Activated naive CD4-positive, alpha-beta T cell treated with anti-CD3 and anti-CD28 coated beads, Interleukin-2, amount 50 U/mL, for 72 hours (primary cell): ENCODE results near the gene C1orf159. TPM values are rescaled to one million over a fixed set of nuclear protein-coding genes. Genes with fewer than 3 reads are reported as not detected.

Source experiments
- ATAC-seq, 2 donors: fragments of 150-1000 bp; cut with Tn5 transposase; 2 replicates each; pipeline ENCODE4 v1.10.0; 2021; ENCODE audit warnings: mild to moderate bottlenecking in 2 of 2, moderate library complexity in 2 of 2
- DNase-seq, 2 donors: peaks; one replicate each; pipeline ENCODE4 v3.0.0; 2021 to 2022; ENCODE audit warnings: low spot score in 2 of 2
- H3K27ac Mint-ChIP-seq, 2 donors: one replicate each; pipeline ENCODE4 v1.8.0; 2022; ENCODE audit warnings: mild to moderate bottlenecking in 2 of 2, mixed read lengths in 2 of 2
- H3K36me3 Mint-ChIP-seq, 2 donors: one replicate each; pipeline ENCODE4 v1.8.0; 2022; ENCODE audit warnings: mixed read lengths in 2 of 2
- H3K9me3 Mint-ChIP-seq, 2 donors: one replicate each; pipeline ENCODE4 v1.8.0; 2022; ENCODE audit warnings: mixed read lengths in 2 of 2
- total RNA-seq, 2 donors: library from RNA; stranded (reverse); gene quantifications; one replicate each; pipeline ENCODE4 v1.2.3, GENCODE V29; 2022

C1orf159 gene
- total RNA-seq, 2 donors from 2014 or later, result 20.7 to 21.2 TPM

DNA sequence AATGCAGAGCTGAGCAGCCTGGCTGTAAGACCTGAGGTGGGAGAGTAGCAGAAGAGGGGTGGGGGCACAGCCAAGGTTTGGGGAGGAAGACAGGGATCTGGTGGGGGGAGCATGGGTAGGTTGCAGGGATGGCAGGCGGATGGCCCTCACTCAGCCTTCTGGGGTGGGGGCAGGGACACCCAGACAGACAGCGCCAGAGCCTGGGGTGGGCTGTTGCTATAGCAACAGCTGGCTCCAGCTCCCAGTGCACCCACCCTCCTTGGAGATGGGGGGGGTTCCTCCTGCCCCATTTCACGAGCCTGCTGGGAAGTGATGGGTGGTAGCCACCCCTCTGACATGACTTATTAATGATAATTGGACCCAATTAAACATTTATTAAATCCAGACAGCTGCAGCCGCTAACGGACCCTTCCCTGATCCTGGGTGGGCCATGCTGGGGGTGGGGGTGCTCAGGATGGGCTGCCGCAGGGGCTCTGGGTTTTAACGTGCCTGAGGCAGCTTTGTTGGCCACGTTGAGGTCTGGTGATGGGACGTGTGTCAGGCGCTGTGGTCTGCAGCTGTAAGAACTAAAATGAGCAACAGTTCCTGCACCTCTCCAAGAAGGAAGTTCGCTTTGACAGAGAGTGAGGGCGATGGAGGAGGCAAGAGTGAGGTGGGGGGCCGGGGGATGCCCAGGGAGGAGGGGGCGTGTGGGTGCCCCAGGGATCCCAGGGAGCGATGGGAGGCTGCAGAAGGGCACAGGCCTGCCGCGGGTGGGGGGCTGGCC, 76.6 kb downstream of the C1orf159 start:
- H3K27ac Mint-ChIP-seq, result peak overlapping the region in 1 of 2 donors; percentile 66
- H3K9me3 Mint-ChIP-seq, result no peaks in the 10 kb centered on the region
- no peak for DNase-seq
- H3K36me3 Mint-ChIP-seq, result no peaks in the 10 kb centered on the region
- ATAC-seq, result peak; percentile 19 to 70

DNA sequence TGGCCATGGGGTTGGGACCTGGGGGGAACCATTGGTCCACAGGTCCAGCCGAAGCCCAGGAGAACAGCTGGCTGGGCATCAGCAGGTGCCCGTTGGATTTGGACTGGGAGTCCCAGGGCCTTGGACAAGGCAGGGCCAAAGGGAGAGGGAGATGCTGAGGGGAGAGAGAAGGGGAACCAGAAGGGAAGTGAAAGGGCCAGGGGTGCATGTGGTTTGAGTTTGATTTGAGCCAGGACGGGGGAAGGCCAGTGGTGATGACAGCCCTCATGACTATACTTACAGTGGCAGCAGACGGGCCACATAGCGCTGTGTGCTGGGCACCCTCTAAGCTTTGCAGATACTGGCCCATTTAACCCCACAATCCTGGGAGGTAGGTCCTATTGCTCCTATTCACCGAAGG, 77.2 kb downstream of the C1orf159 start:
- Mint-ChIP-seq H3K36me3 (no peaks in the 10 kb centered on the region), H3K27ac (peak overlapping the region in 1 of 2 donors; percentile 66), H3K9me3 (no peaks in the 10 kb centered on the region)
- ATAC-seq (peak in 1 of 2 donors; percentile 59), DNase-seq (no peak)

DNA sequence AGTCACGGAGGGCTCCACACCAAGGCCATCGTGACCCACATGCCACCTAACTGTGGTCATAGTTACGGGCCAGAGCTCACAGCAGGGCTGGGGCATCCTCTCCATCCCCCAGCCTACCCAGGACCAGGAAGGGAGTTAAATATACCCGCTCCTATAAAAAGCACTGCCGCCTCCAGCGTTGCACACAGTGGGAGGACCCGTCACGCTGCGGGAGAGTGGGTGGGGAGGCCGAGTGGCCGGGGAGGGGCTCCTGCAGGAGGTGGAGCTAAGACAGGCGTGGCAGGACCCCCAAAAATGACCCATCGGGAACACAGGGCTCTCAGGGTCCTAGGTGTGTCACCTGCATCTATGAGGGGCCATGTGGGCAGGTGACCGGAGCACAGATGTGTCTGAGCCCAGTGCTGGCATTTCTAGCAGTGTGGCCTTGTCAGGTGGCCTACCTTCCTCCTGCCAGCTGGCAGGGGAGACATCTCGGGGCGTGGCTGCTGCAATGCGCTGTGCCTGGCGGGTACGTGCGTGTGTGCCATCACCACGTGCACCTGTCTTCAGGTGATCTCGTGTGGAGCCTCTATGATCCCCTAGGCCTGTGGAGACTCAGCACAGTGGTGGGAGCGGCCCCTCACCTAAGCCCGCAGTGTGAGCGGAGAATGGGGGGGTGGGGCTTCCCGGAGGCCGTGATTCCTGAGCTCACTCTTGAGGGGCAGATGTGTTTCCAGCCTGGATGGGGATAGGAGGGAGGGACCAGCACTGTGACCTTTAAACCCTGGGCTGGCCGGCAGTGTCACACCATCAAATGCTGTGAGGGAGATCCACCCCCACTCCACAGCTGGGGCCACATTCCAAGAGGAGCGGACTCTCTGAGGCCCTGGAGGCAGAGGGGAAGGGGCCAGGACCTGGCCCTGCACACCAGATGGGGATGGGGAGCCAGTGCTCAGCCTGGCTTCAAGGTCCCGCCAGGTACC, 78.2 kb downstream of the C1orf159 start:
- no peaks in the 10 kb centered on the region for H3K36me3 Mint-ChIP-seq
- no peak overlapping the region for H3K27ac Mint-ChIP-seq
- DNase-seq (no peak), ATAC-seq (no peak)
- no peaks in the 10 kb centered on the region for H3K9me3 Mint-ChIP-seq

DNA sequence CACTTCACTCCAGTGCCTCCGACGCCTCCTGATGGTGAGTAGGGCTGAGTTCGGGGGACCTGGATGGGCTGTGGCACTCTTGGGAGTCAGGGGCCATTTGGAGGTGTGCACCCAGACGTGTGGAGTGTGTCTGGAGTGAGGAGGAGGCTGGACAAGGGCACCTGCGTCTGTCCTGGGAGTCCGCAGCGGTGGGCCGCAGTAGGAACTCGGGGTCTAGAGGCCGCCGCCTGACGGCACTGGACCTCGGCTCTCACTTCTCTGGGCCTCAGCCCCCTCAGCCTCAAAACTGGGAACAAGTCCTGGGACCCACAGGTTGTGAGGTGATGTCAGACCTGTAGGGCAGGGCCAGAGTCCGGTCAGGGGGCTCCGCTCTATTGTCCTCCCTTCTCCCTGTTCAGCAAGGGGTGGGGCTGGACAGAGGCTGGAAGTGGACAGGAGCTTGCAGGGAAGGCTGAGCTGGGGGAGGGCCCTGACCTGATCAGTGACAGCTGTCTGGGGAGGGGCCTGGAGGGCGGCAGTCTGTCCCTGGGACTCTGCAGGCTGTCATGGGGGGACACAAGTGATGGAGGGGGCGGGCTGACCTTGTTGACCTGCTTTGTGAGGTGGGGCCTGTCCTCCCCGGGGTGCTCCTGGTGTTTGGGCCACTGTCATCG, 80.5 kb downstream of the C1orf159 start:
- no peak for ATAC-seq
- H3K9me3 Mint-ChIP-seq, result no peaks in the 10 kb centered on the region
- no peaks in the 10 kb centered on the region for H3K36me3 Mint-ChIP-seq

DNA sequence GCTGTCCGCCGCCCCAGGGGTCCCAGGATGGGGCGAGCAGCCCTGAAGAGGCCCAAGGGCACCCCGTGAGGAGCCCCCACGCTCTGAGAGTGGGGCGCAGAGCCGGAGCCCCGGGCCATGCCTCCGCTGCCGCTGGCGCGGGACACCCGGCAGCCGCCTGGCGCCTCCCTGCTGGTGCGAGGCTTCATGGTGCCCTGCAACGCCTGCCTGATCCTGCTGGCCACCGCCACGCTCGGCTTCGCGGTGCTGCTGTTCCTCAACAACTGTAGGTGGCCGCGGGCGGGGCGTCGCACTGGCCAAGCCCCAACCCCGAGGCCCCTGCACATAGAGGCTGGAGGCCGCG, 81.5 kb downstream of the C1orf159 start:
- H3K27ac Mint-ChIP-seq, result no peak overlapping the region
- H3K36me3 Mint-ChIP-seq, result no peaks in the 10 kb centered on the region
- H3K9me3 Mint-ChIP-seq, result no peaks in the 10 kb centered on the region
- DNase-seq (no peak), ATAC-seq (no peak)

More for the DNA sequence above, 80.5 kb downstream of the C1orf159 start:
- no peak overlapping the region for H3K27ac Mint-ChIP-seq
- DNase-seq, result no peak

DNA sequence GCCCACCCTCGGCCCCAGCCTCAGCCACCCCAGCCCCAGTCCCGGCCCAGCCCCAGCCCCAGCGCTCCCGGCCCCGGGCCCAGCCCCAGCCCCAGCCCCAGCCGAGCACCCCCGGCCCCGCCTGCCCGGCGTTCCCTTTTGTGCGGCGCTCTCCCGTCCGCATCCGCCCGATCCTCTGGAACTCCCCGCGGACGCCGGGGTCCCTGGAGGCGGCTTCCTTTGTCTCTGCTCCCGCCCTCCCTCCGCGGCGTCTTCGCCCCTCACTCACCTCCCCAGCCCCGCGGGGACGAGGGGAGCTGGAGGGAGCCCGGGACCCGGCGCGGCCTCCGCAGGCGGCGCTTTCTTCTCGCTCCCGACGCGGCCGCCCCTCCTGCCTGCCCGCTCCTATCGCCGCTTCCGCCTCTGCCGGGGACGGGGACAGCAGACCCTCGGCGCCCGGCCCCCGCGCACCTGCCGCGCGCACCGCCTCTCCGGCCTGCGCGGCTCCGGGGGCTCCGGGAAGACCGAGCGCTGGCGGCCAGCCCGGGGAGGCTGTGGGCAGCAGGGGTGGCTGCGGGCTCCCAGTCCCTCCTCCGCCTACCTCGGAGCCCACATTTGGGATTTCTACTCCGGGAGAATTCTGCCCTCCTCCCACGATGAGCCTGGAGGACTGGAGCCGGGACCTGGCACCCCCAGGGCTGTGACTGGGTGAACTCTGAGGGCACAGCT, 82.0 kb downstream of the C1orf159 start:
- DNase-seq (no peak), ATAC-seq (peak; percentile 10 to 21)
- no peaks in the 10 kb centered on the region for H3K9me3 Mint-ChIP-seq
- H3K36me3 Mint-ChIP-seq, result no peaks in the 10 kb centered on the region
- no peak overlapping the region for H3K27ac Mint-ChIP-seq

DNA sequence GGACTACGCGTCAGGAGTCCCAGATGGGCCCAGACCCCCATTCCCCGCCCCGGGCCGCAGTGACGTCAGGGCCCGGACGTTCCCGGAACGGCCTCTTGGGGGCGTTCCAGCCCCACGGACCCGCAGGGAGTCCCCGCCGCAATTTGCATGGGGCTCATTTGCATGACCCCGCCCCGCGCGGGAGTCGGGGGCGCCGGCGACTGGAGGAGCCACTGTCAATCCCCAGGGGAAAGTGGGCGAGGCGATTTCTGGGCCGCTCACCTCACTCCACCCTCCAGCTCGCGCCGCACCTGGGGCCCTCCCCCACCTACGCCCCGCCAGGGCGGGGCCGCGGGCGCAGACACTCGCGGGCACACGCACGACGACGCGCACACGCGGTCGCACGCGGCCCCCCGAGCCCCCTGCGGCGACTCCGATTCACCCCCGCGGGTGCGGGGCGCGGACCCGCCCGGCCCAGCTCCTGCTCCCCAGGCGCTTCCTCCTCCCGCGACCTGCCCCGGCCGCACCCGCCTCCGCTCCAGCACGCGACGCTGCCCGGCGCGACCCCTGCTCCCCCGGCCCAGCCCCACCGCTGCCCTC, 82.8 kb downstream of the C1orf159 start:
- ATAC-seq (peak; percentile 96), DNase-seq (peak; percentile 95 to 99)
- no peak overlapping the region for H3K27ac Mint-ChIP-seq
- H3K9me3 Mint-ChIP-seq, result no peaks in the 10 kb centered on the region
- H3K36me3 Mint-ChIP-seq, result no peaks in the 10 kb centered on the region

DNA sequence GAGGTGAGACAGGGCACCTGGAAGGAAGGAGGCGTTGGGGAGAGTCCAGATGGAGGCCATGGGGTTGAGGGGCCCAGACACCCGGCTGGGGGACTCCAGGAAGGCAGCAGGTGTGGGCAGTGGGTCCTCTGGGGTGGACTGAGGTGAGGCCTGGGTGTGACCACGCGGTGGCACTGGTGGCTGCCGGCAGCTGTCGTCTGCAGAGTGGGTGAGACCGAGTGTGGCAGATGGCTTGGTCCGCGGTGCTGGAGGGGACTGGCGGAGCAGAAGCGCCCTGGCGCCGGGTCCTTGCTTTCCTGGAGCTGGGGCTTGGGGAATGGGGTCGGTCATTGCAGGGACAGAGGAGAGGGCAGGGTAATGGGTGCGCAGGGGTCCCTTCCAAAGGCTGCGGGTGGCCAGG, 83.5 kb downstream of the C1orf159 start:
- DNase-seq, result no peak
- H3K27ac Mint-ChIP-seq, result peak overlapping the region; percentile 36 to 74
- no peak for ATAC-seq

More for the DNA sequence above, 83.5 kb downstream of the C1orf159 start:
- Mint-ChIP-seq H3K36me3 (no peaks in the 10 kb centered on the region), H3K9me3 (no peaks in the 10 kb centered on the region)

Other genes with a start within 250 kb of the C1orf159 start
- not detected for gene SAMD11, start 192.2 kb downstream of the C1orf159 start, total RNA-seq
- gene NOC2L, start 156.8 kb downstream of the C1orf159 start, total RNA-seq, result 100 to 1,000 TPM in 1 of 2 donors, 10 to 100 TPM in 1; 66.3 to 112 TPM
- 10 to 100 TPM; 19.9 to 26.1 TPM for gene KLHL17, start 155.5 kb downstream of the C1orf159 start, total RNA-seq
- 1 to 10 TPM; 1.9 to 5.0 TPM for gene PLEKHN1, start 149.6 kb downstream of the C1orf159 start, total RNA-seq
- not detected for gene PERM1, start 134.0 kb downstream of the C1orf159 start, total RNA-seq
- gene HES4, start 116.0 kb downstream of the C1orf159 start, total RNA-seq, result 1 to 10 TPM; 3.2 to 4.4 TPM
- gene ISG15, start 102.6 kb downstream of the C1orf159 start, total RNA-seq, result 10 to 100 TPM; 91.6 to 97.5 TPM
- 10 to 100 TPM; 44.5 to 79.9 TPM for gene AGRN, start 96.0 kb downstream of the C1orf159 start, total RNA-seq
- gene RNF223, start 41.8 kb downstream of the C1orf159 start, total RNA-seq, result not detected
- not detected for gene TTLL10, start 57.8 kb upstream of the C1orf159 start, total RNA-seq
- 100 to 1,000 TPM in 1 of 2 donors, 10 to 100 TPM in 1; 43.6 to 250 TPM for gene TNFRSF18, start 90.5 kb upstream of the C1orf159 start, total RNA-seq
- 100 to 1,000 TPM; 166 to 176 TPM for gene TNFRSF4, start 98.1 kb upstream of the C1orf159 start, total RNA-seq
- gene SDF4, start 115.9 kb upstream of the C1orf159 start, total RNA-seq, result 100 to 1,000 TPM in 1 of 2 donors, 10 to 100 TPM in 1; 68.4 to 144 TPM
- 10 to 100 TPM in 1 of 2 donors, 1 to 10 TPM in 1; 9.0 to 12.5 TPM for gene B3GALT6, start 116.1 kb upstream of the C1orf159 start, total RNA-seq
- 10 to 100 TPM in 1 of 2 donors, 1 to 10 TPM in 1; 4.0 to 17.7 TPM for gene C1QTNF12, start 130.6 kb upstream of the C1orf159 start, total RNA-seq
- gene UBE2J2, start 157.8 kb upstream of the C1orf159 start, total RNA-seq, result 10 to 100 TPM; 59.4 to 80.5 TPM
- gene SCNN1D, start 164.3 kb upstream of the C1orf159 start, total RNA-seq, result 10 to 100 TPM in 1 of 2 donors, 1 to 10 TPM in 1; 3.2 to 11.7 TPM
- gene ACAP3, start 191.8 kb upstream of the C1orf159 start, total RNA-seq, result 10 to 100 TPM; 38.3 to 52.4 TPM
- 10 to 100 TPM; 15.1 to 39.5 TPM for gene PUSL1, start 192.5 kb upstream of the C1orf159 start, total RNA-seq
- 100 to 1,000 TPM; 119 to 142 TPM for gene INTS11, start 208.6 kb upstream of the C1orf159 start, total RNA-seq
- gene CPTP, start 208.7 kb upstream of the C1orf159 start, total RNA-seq, result 10 to 100 TPM in 1 of 2 donors, 1 to 10 TPM in 1; 9.8 to 12.2 TPM
- gene TAS1R3, start 215.2 kb upstream of the C1orf159 start, total RNA-seq, result under 1 TPM; 0.32 to 0.43 TPM
- 10 to 100 TPM; 41.9 to 44.8 TPM for gene DVL1, start 233.3 kb upstream of the C1orf159 start, total RNA-seq
- gene MXRA8, start 242.5 kb upstream of the C1orf159 start, total RNA-seq, result under 1 TPM in 1 of 2 donors, not detected in 1; 0.66 TPM